ENCODE results near the gene BICDL2. TPM values are rescaled to one million over a fixed set of nuclear protein-coding genes. Genes with fewer than 3 reads are reported as not detected.

The BICDL2 gene
- total and polyA plus RNA-seq, 9 of the 15 experiments (the other 6 are each of a cell fraction or from before 2014, with no cell fraction given), result 0.09 to 0.28 (median 0.09) TPM; not detected in 6

DNA sequence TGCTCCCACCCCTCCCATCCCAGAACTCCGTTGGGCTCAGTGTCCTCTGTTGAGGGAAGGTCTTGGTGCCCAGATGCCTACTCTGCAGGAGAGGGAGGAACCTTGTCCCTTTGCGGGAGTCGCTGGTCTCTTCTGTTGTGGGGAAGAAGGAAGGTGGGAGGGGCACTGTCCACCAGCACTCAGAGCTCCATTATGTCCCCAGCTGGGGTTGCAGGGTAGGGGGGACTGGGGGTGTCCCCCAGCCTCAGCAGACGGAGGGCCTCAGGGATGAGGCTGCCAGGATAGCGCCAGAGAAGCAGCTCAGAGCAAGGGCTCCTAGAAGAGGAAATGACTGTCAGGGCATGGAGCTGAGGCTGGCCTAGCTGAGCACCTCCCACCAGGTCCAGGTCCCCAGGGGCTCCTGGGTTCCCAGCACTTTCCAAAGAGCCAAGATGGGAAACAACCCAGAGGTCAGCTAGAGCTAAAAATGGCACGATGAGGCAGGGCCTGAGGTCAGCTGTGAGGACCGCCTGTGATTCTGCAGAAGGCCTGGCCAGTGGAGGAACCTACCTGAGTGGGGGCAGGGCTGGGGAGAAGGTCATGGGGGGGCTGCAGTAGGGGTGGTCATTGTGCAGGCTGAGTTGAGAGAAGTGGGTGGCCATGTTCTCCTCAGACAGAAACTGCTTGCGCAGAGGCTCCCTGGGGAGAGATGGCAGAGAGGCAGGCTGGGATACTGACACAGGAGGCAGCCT lies 13.9 kb downstream of the BICDL2 start (continued):
- TF ChIP-seq MYNN (IDR thresholded peaks at IDR 0.05) (peak; percentile 67; the same call in 1 of the 2 replicates), MYNN (CRISPR knock-in tag; IDR thresholded peaks at IDR 0.05) (no peak), ZBED1 (IDR thresholded peaks at IDR 0.05) (peak; percentile 16), SMAD1 (IDR thresholded peaks at IDR 0.05; ENCODE audit: low read depth, low read length, partially characterized antibody) (peak; percentile 1), THAP7 (CRISPR knock-in tag; IDR thresholded peaks at IDR 0.05) (no peak), ZNF740 (CRISPR knock-in tag; IDR thresholded peaks at IDR 0.05) (peak; percentile 60; the same call in 1 of the 2 replicates), ZNF740 (tag; IDR thresholded peaks at IDR 0.05) (no peak), DMBX1 (CRISPR knock-in tag; IDR thresholded peaks at IDR 0.05; ENCODE audit: borderline replicate concordance) (no peak), NR1H2 (CRISPR knock-in tag; IDR thresholded peaks at IDR 0.05) (peak; percentile 49; the same call in 1 of the 2 replicates), U2AF2 (optimal IDR thresholded peaks at IDR 0.05; ENCODE audit: low read depth, low read length) (no peak), POLR2B (IDR thresholded peaks at IDR 0.05; ENCODE audit: low read depth, partially characterized antibody) (peak; percentile 29), SAP30 (IDR thresholded peaks at IDR 0.05; ENCODE audit: borderline replicate concordance, insufficient read depth, low read depth, low read length, poor library complexity, severe bottlenecking) (peak; percentile 21), YY1 (IDR thresholded peaks at IDR 0.05; ENCODE audit: borderline replicate concordance in 1 of 3, control insufficient read depth in 1 of 3, extremely low read depth in 1 of 3, insufficient read depth in 3 of 3, insufficient read length in 1 of 3, insufficient replicate concordance in 2 of 3, low read depth in 1 of 3, low read length in 2 of 3) (peak in 1 of 3 experiments; percentile 7), POLR2A (conservative IDR thresholded peaks at IDR 0.05) (peak; percentile 57), NCOR1 (IDR thresholded peaks at IDR 0.05) (0 out of 2 replicates have a peak, but pooled peaks have one; percentile 2)
- TF ChIP-seq, protein P1, sequence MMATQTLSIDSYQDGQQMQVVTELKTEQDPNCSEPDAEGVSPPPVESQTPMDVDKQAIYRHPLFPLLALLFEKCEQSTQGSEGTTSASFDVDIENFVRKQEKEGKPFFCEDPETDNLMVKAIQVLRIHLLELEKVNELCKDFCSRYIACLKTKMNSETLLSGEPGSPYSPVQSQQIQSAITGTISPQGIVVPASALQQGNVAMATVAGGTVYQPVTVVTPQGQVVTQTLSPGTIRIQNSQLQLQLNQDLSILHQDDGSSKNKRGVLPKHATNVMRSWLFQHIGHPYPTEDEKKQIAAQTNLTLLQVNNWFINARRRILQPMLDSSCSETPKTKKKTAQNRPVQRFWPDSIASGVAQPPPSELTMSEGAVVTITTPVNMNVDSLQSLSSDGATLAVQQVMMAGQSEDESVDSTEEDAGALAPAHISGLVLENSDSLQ (IDR thresholded peaks at IDR 0.05), result 0 out of 2 replicates have a peak, but pooled peaks have one; percentile 16
- TF ChIP-seq, protein P2, sequence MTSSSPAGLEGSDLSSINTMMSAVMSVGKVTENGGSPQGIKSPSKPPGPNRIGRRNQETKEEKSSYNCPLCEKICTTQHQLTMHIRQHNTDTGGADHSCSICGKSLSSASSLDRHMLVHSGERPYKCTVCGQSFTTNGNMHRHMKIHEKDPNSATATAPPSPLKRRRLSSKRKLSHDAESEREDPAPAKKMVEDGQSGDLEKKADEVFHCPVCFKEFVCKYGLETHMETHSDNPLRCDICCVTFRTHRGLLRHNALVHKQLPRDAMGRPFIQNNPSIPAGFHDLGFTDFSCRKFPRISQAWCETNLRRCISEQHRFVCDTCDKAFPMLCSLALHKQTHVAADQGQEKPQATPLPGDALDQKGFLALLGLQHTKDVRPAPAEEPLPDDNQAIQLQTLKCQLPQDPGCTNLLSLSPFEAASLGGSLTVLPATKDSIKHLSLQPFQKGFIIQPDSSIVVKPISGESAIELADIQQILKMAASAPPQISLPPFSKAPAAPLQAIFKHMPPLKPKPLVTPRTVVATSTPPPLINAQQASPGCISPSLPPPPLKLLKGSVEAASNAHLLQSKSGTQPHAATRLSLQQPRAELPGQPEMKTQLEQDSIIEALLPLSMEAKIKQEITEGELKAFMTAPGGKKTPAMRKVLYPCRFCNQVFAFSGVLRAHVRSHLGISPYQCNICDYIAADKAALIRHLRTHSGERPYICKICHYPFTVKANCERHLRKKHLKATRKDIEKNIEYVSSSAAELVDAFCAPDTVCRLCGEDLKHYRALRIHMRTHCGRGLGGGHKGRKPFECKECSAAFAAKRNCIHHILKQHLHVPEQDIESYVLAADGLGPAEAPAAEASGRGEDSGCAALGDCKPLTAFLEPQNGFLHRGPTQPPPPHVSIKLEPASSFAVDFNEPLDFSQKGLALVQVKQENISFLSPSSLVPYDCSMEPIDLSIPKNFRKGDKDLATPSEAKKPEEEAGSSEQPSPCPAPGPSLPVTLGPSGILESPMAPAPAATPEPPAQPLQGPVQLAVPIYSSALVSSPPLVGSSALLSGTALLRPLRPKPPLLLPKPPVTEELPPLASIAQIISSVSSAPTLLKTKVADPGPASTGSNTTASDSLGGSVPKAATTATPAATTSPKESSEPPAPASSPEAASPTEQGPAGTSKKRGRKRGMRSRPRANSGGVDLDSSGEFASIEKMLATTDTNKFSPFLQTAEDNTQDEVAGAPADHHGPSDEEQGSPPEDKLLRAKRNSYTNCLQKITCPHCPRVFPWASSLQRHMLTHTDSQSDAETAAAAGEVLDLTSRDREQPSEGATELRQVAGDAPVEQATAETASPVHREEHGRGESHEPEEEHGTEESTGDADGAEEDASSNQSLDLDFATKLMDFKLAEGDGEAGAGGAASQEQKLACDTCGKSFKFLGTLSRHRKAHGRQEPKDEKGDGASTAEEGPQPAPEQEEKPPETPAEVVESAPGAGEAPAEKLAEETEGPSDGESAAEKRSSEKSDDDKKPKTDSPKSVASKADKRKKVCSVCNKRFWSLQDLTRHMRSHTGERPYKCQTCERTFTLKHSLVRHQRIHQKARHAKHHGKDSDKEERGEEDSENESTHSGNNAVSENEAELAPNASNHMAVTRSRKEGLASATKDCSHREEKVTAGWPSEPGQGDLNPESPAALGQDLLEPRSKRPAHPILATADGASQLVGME (CRISPR knock-in tag; IDR thresholded peaks at IDR 0.05), result 0 out of 2 replicates have a peak, but pooled peaks have one; percentile 9

Data from K562 (cell line).